Smooth muscle cell of the pulmonary artery (primary cell): ENCODE results near the gene UROS. TPM values are rescaled to one million over a fixed set of nuclear protein-coding genes. Genes with fewer than 3 reads are reported as not detected.

Source experiments
- total RNA-seq: library from RNA; depleted of rRNA; stranded (reverse); fragments of >200 nt; gene quantifications from 2 replicates; pipeline ENCODE4 v1.2.3, GENCODE V29; 2014

Gene UROS
- total RNA-seq, result 41.0 and 48.7 TPM in 2 replicates

GRCh38 chr10:125822878-125823662 lies at the start of gene UROS, which contains the start of gene BCCIP:
Gene UROS, minus strand, starts transcription at chr10:125823258. Its CDS starts 6,759 bp downstream, at chr10:125816499.
Gene BCCIP, plus strand, starts transcription at chr10:125823546. Its CDS starts 12 bp downstream, at chr10:125823558.

GRCh38 chr10:125775491-125776106 lies 47.5 kb downstream of the UROS start, which contains the start of gene MMP21:
Gene MMP21, minus strand, starts transcription at chr10:125775821. Its CDS starts 0 bp downstream, at chr10:125775821.

Other genes with a start within 250 kb of the UROS start
- not detected in 2 replicates for gene TEX36, start 140.1 kb downstream of the UROS start, total RNA-seq
- gene EDRF1, start 103.5 kb downstream of the UROS start, total RNA-seq, result 21.2 and 23.0 TPM in 2 replicates
- gene MMP21, start 47.4 kb downstream of the UROS start, total RNA-seq, result 0.13 TPM in 1 of 2 replicates, not detected in the other
- 22.3 and 25.2 TPM in 2 replicates for gene BCCIP, start 288 bp upstream of the UROS start, total RNA-seq
- 42.3 and 45.9 TPM in 2 replicates for gene DHX32, start 58.0 kb upstream of the UROS start, total RNA-seq
- gene FANK1, start 73.3 kb upstream of the UROS start, total RNA-seq, result 6.6 and 12.4 TPM in 2 replicates